ENCODE measurements around the gene KCNMB4. TPM values are rescaled to one million over a fixed set of nuclear protein-coding genes. Genes with fewer than 3 reads are reported as not detected.

The KCNMB4 gene
- total RNA-seq, 2 experiments from 2014 or later, result 5.8 to 7.6 TPM

DNA sequence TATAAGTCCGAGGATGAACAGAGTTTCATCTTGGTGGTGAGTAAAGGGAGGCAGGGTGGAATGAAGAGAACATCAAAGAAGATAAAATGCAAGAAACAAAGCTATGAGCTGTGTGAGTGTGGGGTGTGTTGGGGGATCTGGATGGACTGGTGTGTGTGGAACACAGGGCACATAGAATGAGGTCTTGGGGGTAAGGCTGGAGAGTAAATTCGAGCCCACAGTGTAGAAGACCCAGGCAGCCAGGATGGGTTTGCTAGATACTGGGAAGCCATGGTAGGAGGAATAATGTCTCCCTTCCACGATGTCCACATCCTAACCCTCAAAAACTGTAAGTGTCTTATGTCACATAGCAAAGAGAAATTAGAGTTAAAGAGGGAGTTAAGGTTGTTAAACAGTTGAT, 6.8 kb downstream of the KCNMB4 start:
- no peak overlapping the region for H2AFZ ChIP-seq (ENCODE audit: low read length)
- H3K9me2 ChIP-seq (ENCODE audit: insufficient read depth, low read length), result no peaks in the 10 kb centered on the region
- BruUV-seq (replicated peaks), result no TSS peak
- H3K4me3 ChIP-seq (ENCODE audit: low read depth, low read length, poor library complexity, severe bottlenecking), result no peak overlapping the region
- no peaks in the 10 kb centered on the region for H4K20me1 ChIP-seq (ENCODE audit: insufficient read depth, low read length)
- intact Hi-C loops (cut with micrococcal nuclease; ENCODE audit: unreplicated experiment), result no loop called here
- no peaks in the 10 kb centered on the region for H3K9me3 ChIP-seq (ENCODE audit: low read length)
- peaks cover 13% of the 10 kb centered on the region; the same call in 1 of the 2 replicates for H3K79me2 ChIP-seq (ENCODE audit: insufficient read depth, low read depth, low read length)
- DNase-seq (ENCODE audit: low spot score), result no peak
- H3K27ac ChIP-seq (ENCODE audit: low read depth, low read length, poor library complexity, severe bottlenecking), result no peak overlapping the region
- ChIA-PET CTCF (ENCODE audit: unreplicated experiment) (no interaction called here), POLR2A (no interaction called here)
- no peak overlapping the region for H3K4me2 ChIP-seq (ENCODE audit: low read length)
- TF ChIP-seq, protein P1, sequence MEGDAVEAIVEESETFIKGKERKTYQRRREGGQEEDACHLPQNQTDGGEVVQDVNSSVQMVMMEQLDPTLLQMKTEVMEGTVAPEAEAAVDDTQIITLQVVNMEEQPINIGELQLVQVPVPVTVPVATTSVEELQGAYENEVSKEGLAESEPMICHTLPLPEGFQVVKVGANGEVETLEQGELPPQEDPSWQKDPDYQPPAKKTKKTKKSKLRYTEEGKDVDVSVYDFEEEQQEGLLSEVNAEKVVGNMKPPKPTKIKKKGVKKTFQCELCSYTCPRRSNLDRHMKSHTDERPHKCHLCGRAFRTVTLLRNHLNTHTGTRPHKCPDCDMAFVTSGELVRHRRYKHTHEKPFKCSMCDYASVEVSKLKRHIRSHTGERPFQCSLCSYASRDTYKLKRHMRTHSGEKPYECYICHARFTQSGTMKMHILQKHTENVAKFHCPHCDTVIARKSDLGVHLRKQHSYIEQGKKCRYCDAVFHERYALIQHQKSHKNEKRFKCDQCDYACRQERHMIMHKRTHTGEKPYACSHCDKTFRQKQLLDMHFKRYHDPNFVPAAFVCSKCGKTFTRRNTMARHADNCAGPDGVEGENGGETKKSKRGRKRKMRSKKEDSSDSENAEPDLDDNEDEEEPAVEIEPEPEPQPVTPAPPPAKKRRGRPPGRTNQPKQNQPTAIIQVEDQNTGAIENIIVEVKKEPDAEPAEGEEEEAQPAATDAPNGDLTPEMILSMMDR (conservative IDR thresholded peaks at IDR 0.05; ENCODE audit: low read length), result no peak
- TF ChIP-seq EZH2phosphoT487 (IDR thresholded peaks at IDR 0.05; ENCODE audit: borderline replicate concordance, low read depth, low read length), result no peak
- peaks cover 22% of the 10 kb centered on the region for H3K4me1 ChIP-seq (ENCODE audit: insufficient read depth, low read length, poor library complexity, severe bottlenecking)
- H3K36me3 ChIP-seq (ENCODE audit: insufficient read depth, low read length), result 0 out of 2 replicates have a peak, but pooled peaks cover 5% of the 10 kb centered on the region

DNA sequence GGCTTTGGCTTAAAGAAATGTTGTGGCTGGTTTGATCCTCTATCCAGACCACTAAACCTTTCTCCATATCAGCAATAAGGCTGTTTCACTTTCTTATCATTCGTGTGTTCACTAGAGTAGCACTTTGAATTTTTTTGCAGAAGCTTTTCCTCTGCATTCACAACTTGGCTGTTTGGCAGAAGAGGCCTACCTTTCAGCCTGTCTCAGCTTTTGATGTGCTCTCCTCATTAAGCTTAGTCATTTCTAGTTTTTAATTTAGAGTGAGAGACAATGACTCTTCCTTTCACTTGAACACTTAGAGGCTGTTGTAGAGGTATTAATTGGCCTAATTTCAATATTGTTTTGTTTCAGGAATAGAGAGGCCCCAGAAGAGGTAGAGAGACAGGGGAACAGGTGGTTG, 13.8 kb downstream of the KCNMB4 start:
- CTCF ChIA-PET (ENCODE audit: unreplicated experiment), result no interaction called here
- no peak for DNase-seq (ENCODE audit: low spot score)
- intact Hi-C loops (cut with micrococcal nuclease; ENCODE audit: unreplicated experiment), result no loop called here

DNA sequence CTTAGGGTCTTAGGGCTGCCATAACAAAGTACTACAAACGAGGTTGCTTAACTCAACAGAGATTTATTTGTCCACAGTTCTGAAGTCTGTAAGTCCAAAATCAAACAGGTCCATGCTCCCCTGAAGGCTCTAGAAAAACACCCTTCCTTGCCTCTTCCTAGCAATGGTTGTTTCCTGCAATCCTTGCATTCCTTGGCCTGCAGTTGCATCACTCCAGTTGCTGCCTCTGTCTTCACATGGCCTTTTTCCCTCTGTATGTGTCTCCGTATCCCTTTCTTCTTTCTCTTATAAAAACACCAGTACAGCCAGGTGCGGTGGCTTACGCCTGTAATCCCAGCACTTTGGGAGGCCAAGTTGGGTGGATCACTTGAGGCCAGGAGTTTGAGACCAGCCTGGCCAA, 17.4 kb downstream of the KCNMB4 start:
- no peak for DNase-seq (ENCODE audit: low spot score)
- Histone ChIP-seq H4K20me1 (ENCODE audit: insufficient read depth, low read length) (no peaks in the 10 kb centered on the region), H3K36me3 (ENCODE audit: insufficient read depth, low read length) (no peaks in the 10 kb centered on the region; the same call in 1 of the 2 replicates), H3K9me3 (ENCODE audit: low read length) (0 out of 2 replicates have a peak, but pooled peaks cover 6% of the 10 kb centered on the region), H3K4me2 (ENCODE audit: low read length) (no peak overlapping the region), H3K9me2 (ENCODE audit: insufficient read depth, low read length) (no peaks in the 10 kb centered on the region), H3K4me1 (ENCODE audit: insufficient read depth, low read length, poor library complexity, severe bottlenecking) (no peaks in the 10 kb centered on the region), H3K79me2 (ENCODE audit: insufficient read depth, low read depth, low read length) (no peaks in the 10 kb centered on the region), H2AFZ (ENCODE audit: low read length) (no peak overlapping the region), H3K27ac (ENCODE audit: low read depth, low read length, poor library complexity, severe bottlenecking) (no peak overlapping the region), H3K4me3 (ENCODE audit: low read depth, low read length, poor library complexity, severe bottlenecking) (no peak overlapping the region)
- ChIA-PET CTCF (ENCODE audit: unreplicated experiment) (no interaction called here), POLR2A (interaction anchor here (1.6 kb wide), 1 partner anchor 33 kb away, joined by 4 read pairs; no protein-coding TSS in a partner anchor)
- no peak for TF ChIP-seq EZH2phosphoT487 (IDR thresholded peaks at IDR 0.05; ENCODE audit: borderline replicate concordance, low read depth, low read length)
- TF ChIP-seq, protein P1 (conservative IDR thresholded peaks at IDR 0.05; ENCODE audit: low read length), result no peak
- intact Hi-C loops (cut with micrococcal nuclease; ENCODE audit: unreplicated experiment), result no loop called here
- no TSS peak for BruUV-seq (replicated peaks)

More for the DNA sequence above, 13.8 kb downstream of the KCNMB4 start:
- Histone ChIP-seq H3K36me3 (ENCODE audit: insufficient read depth, low read length) (no peaks in the 10 kb centered on the region; the same call in 1 of the 2 replicates), H3K4me2 (ENCODE audit: low read length) (no peak overlapping the region), H3K79me2 (ENCODE audit: insufficient read depth, low read depth, low read length) (no peaks in the 10 kb centered on the region; the same call in 1 of the 2 replicates), H3K27ac (ENCODE audit: low read depth, low read length, poor library complexity, severe bottlenecking) (no peak overlapping the region), H2AFZ (ENCODE audit: low read length) (no peak overlapping the region), H3K4me1 (ENCODE audit: insufficient read depth, low read length, poor library complexity, severe bottlenecking) (no peaks in the 10 kb centered on the region), H3K4me3 (ENCODE audit: low read depth, low read length, poor library complexity, severe bottlenecking) (no peak overlapping the region), H3K9me3 (ENCODE audit: low read length) (0 out of 2 replicates have a peak, but pooled peaks cover 6% of the 10 kb centered on the region), H4K20me1 (ENCODE audit: insufficient read depth, low read length) (no peaks in the 10 kb centered on the region), H3K9me2 (ENCODE audit: insufficient read depth, low read length) (no peaks in the 10 kb centered on the region)
- no peak for TF ChIP-seq EZH2phosphoT487 (IDR thresholded peaks at IDR 0.05; ENCODE audit: borderline replicate concordance, low read depth, low read length)
- TF ChIP-seq, protein P1 (conservative IDR thresholded peaks at IDR 0.05; ENCODE audit: low read length), result no peak
- POLR2A ChIA-PET, result no interaction called here
- no TSS peak for BruUV-seq (replicated peaks)
